Measurements from ENCODE around the gene BRMS1L. TPM values are rescaled to one million over a fixed set of nuclear protein-coding genes. Genes with fewer than 3 reads are reported as not detected.
"Not testable (repeated sequence)": the region's sequence is repeated elsewhere in the genome, so short reads cannot be mapped to it uniquely, and the experiment has no call there.

Gene BRMS1L, protein sequence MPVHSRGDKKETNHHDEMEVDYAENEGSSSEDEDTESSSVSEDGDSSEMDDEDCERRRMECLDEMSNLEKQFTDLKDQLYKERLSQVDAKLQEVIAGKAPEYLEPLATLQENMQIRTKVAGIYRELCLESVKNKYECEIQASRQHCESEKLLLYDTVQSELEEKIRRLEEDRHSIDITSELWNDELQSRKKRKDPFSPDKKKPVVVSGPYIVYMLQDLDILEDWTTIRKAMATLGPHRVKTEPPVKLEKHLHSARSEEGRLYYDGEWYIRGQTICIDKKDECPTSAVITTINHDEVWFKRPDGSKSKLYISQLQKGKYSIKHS
- total RNA-seq = 1 to 10 TPM in 3 of 4 donors, under 1 TPM in 1; 1.00 to 4.6 (median 3.7) TPM

DNA sequence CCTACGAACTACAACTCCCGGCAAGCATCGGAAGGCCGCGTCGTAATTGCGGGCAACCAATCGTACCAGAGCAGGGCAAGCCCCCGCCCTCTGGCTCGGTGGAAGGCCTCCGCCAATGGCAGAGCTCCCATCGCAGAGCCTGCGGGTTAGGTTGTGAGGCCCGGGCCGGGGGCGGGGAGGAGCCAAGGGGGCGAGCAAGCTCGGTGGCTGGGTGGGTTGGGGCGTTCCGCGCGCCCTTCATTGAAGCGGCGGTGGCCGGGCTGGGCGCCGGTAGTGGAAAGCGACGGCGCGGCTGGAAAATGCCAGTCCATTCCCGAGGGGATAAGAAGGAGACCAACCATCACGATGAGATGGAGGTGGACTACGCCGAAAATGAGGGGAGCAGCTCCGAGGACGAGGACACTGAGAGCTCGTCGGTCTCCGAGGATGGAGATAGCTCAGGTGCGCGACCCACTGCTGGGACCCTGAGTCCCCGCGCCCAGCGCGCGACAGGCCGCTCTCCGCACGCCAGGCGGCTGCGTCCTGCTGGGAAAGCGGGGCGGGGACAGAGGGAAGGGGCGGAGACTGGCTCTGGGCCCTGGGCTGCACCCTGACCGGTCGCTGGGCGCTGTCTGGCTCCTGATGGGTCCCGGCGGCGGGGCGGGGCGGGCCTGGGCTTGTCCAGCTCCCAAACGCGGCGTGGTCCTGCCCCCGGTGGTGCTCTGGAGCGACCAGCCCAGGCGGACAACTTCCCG, at the start of gene BRMS1L:
Gene BRMS1L, plus strand, starts transcription at position 121 of the 734 bp plus-strand sequence. Its CDS starts 179 bp downstream, at position 300.
- H3K9me3 ChIP-seq = no peaks in the 10 kb centered on the region
- DNase-seq = peak; percentile 98
- H3K27ac ChIP-seq = peak within 1 kb of the TSS; percentile 94 to 99 (median 98)
- H3K4me3 ChIP-seq = peak within 1 kb of the TSS; percentile 62 to 86 (median 84)
- 0% methylated on average over 58 of the region's 70 CpGs; no CpG with 5 or more reads in 1 of the 2 donors for WGBS, 2 donors (ENCODE audit: low coverage in 1 of 2)
- peak; percentile 85 for TF ChIP-seq POLR2A (IDR thresholded peaks at IDR 0.05)
- no peak for TF ChIP-seq EP300 (IDR thresholded peaks at IDR 0.05; ENCODE audit: low read depth)
- TF ChIP-seq, protein P1, sequence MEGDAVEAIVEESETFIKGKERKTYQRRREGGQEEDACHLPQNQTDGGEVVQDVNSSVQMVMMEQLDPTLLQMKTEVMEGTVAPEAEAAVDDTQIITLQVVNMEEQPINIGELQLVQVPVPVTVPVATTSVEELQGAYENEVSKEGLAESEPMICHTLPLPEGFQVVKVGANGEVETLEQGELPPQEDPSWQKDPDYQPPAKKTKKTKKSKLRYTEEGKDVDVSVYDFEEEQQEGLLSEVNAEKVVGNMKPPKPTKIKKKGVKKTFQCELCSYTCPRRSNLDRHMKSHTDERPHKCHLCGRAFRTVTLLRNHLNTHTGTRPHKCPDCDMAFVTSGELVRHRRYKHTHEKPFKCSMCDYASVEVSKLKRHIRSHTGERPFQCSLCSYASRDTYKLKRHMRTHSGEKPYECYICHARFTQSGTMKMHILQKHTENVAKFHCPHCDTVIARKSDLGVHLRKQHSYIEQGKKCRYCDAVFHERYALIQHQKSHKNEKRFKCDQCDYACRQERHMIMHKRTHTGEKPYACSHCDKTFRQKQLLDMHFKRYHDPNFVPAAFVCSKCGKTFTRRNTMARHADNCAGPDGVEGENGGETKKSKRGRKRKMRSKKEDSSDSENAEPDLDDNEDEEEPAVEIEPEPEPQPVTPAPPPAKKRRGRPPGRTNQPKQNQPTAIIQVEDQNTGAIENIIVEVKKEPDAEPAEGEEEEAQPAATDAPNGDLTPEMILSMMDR (IDR thresholded peaks at IDR 0.05) = peak in 1 of 5 experiments; percentile 14
- TF ChIP-seq POLR2AphosphoS5 (IDR thresholded peaks at IDR 0.05) = peak; percentile 76 to 91 (median 85)
- H3K27me3 ChIP-seq = no peaks in the 10 kb centered on the region
- peaks cover 0 to under 1% (median 0%) of the 10 kb centered on the region in 4 donors for H3K36me3 ChIP-seq
- intact Hi-C loops (cut with DNase I; ENCODE audit: low total_unique reads) (no loop called here), in situ Hi-C loops (cut with MboI; ENCODE audit: low pct_ligation_motif_present in 1 of 4, low pct_unique_long_range_greater_than_20kb in 1 of 4, low sequenced_read_pairs in 3 of 4) (no loop called here)
- H3K4me1 ChIP-seq = peaks cover 0 to 17% (median 6%) of the 10 kb centered on the region in 4 donors

DNA sequence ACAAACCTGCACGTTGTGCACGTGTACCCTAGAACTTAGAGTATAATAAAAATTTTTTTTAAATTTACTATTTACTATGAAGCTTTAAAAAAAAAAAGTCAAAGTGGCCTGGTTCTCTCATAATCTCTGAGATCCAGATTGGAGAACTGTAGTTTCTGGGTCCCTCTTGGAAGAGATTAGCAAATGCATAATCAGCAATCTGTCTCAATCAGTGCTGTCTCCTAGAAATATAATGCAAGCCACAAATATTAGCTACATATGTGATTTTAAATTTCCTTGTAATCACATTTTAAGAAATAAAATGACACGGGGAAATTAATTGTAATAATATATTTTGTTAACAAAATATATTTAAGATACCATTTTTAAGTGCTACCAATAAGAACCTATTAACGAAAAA, 49.3 kb upstream of the BRMS1L start:
- H3K4me1 ChIP-seq = no peaks in the 10 kb centered on the region
- intact Hi-C loops (cut with DNase I; ENCODE audit: low total_unique reads) = no loop called here
- no peak overlapping the region for H3K27ac ChIP-seq
- H3K9me3 ChIP-seq = peaks cover 4 to 16% of the 10 kb centered on the region in 2 donors
- TF ChIP-seq, protein P1 (IDR thresholded peaks at IDR 0.05) = no peak
- no peak for TF ChIP-seq EP300 (IDR thresholded peaks at IDR 0.05; ENCODE audit: low read depth)
- TF ChIP-seq POLR2AphosphoS5 (IDR thresholded peaks at IDR 0.05) = no peak
- TF ChIP-seq POLR2A (IDR thresholded peaks at IDR 0.05) = no peak
- H3K36me3 ChIP-seq = peaks cover 0 to 6% (median 1%) of the 10 kb centered on the region in 4 donors
- WGBS, 2 donors (ENCODE audit: low coverage in 1 of 2) = 89 to 90% methylated on average over 4 of the region's 4 CpGs
- no peaks in the 10 kb centered on the region for H3K27me3 ChIP-seq
- H3K4me3 ChIP-seq = no peak overlapping the region
- in situ Hi-C loops (cut with MboI; ENCODE audit: low pct_ligation_motif_present in 1 of 4, low pct_unique_long_range_greater_than_20kb in 1 of 4, low sequenced_read_pairs in 3 of 4) = no loop called here
- DNase-seq = no peak

DNA sequence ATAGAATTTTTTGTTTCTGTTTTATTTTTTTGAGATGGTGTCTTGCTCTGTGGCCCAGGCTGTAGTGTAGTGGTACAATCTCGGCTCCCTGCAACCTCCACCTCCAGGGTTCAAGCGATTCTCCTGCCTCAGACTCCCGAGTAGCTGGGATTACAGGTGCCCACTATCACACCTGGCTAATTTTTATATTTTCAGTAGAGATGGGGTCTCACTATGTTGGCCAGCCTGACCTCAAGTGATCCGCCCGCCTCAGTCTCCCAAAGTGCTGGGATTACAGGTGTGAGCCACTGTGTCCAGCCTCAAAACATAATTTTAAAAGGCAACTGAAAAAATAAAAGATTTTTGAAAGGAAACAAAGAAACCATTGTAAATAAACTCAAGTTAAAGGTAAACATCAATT, 48.6 kb upstream of the BRMS1L start:
- H3K4me1 ChIP-seq; in situ Hi-C loops (cut with MboI; ENCODE audit: low pct_ligation_motif_present in 1 of 4, low pct_unique_long_range_greater_than_20kb in 1 of 4, low sequenced_read_pairs in 3 of 4); H3K36me3 ChIP-seq; H3K27me3 ChIP-seq; intact Hi-C loops (cut with DNase I; ENCODE audit: low total_unique reads); H3K27ac ChIP-seq; DNase-seq; H3K4me3 ChIP-seq: not testable (repeated sequence)
- 97 to 100% methylated on average over 1 to 5 of the region's 5 CpGs for WGBS, 2 donors (ENCODE audit: low coverage in 1 of 2)
- peaks cover 4 to 18% of the 10 kb centered on the region in 2 donors for H3K9me3 ChIP-seq

DNA sequence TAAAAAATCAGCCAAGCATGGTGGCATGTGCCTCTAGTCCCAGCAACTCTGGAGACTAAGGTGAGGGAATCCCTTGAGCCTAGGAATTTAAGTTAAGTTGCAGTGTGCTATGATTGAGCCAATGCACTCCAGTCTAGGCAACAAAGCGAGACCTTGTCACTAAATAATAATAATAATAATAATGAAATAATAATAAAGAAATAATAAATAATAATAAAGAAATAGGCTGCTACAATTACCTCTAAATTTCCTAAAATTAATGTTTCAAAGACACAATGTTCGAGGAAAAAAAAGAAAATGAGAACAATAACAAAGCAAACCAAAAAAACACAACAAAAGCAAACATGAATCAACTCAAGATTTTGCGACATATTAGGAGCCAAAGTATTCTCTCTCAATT, 46.8 kb upstream of the BRMS1L start:
- H3K4me1 ChIP-seq = no peaks in the 10 kb centered on the region
- no peaks in the 10 kb centered on the region for H3K27me3 ChIP-seq
- H3K4me3 ChIP-seq = no peak overlapping the region
- intact Hi-C loops (cut with DNase I; ENCODE audit: low total_unique reads) = no loop called here
- no peak overlapping the region for H3K27ac ChIP-seq
- in situ Hi-C loops (cut with MboI; ENCODE audit: low pct_ligation_motif_present in 1 of 4, low pct_unique_long_range_greater_than_20kb in 1 of 4, low sequenced_read_pairs in 3 of 4) = no loop called here
- WGBS, 2 donors (ENCODE audit: low coverage in 1 of 2) = 91 to 96% methylated on average over 3 of the region's 3 CpGs
- no peaks in the 10 kb centered on the region for H3K36me3 ChIP-seq
- TF ChIP-seq POLR2A (IDR thresholded peaks at IDR 0.05) (no peak), EP300 (IDR thresholded peaks at IDR 0.05; ENCODE audit: low read depth) (no peak)
- TF ChIP-seq, protein P1 (IDR thresholded peaks at IDR 0.05) = no peak
- DNase-seq = no peak
- peaks cover 4 to 18% of the 10 kb centered on the region in 2 donors for H3K9me3 ChIP-seq

Data from transverse colon (tissue), 4 donors.